Measurements from ENCODE around the gene PLXNA2.
A peak's percentile ranks its signal among the peaks of the same experiment; 100 is the strongest.

The PLXNA2 gene

GRCh38 chr1:208084764-208085163 lies 159.4 kb downstream of the PLXNA2 start:
- DNase-seq = no peak

- DNase-seq = no peak
These were observed 160.0 kb downstream of the PLXNA2 start for GRCh38 chr1:208084220-208084619.

GRCh38 chr1:208083715-208084085 lies 160.5 kb downstream of the PLXNA2 start:
- no peak for DNase-seq

GRCh38 chr1:208083016-208083714 lies 161.0 kb downstream of the PLXNA2 start:
- DNase-seq = no peak

GRCh38 chr1:208081972-208082371 lies 162.2 kb downstream of the PLXNA2 start:
- no peak for DNase-seq

- DNase-seq = no peak
These were observed 163.5 kb downstream of the PLXNA2 start for GRCh38 chr1:208080396-208081286.

GRCh38 chr1:208079161-208079560 lies 165.0 kb downstream of the PLXNA2 start:
- DNase-seq = peak; percentile 19

- DNase-seq = no peak
These were observed 165.4 kb downstream of the PLXNA2 start for GRCh38 chr1:208078752-208079151.

GRCh38 chr1:208077232-208078075 lies 166.7 kb downstream of the PLXNA2 start:
- peak; percentile 29 for DNase-seq

- DNase-seq = no peak
These were observed 169.8 kb downstream of the PLXNA2 start for GRCh38 chr1:208074353-208074752.

GRCh38 chr1:208071435-208072031 lies 172.7 kb downstream of the PLXNA2 start:
- no peak for DNase-seq

GRCh38 chr1:208069908-208070307 lies 174.3 kb downstream of the PLXNA2 start:
- no peak for DNase-seq

- DNase-seq = no peak
These were observed 174.9 kb downstream of the PLXNA2 start for GRCh38 chr1:208069317-208069716.

GRCh38 chr1:208068908-208069307 lies 175.3 kb downstream of the PLXNA2 start:
- DNase-seq = peak; percentile 7

- DNase-seq = no peak
These were observed 175.8 kb downstream of the PLXNA2 start for GRCh38 chr1:208068407-208068806.

- no peak for DNase-seq
These were observed 177.6 kb downstream of the PLXNA2 start for GRCh38 chr1:208066583-208066982.

GRCh38 chr1:208065862-208066261 lies 178.3 kb downstream of the PLXNA2 start:
- DNase-seq = no peak

GRCh38 chr1:208061632-208062031 lies 182.6 kb downstream of the PLXNA2 start:
- no peak for DNase-seq

GRCh38 chr1:208061118-208061517 lies 183.1 kb downstream of the PLXNA2 start:
- no peak for DNase-seq

- DNase-seq = no peak
These were observed 183.8 kb downstream of the PLXNA2 start for GRCh38 chr1:208060215-208060869.

- DNase-seq = no peak
These were observed 184.7 kb downstream of the PLXNA2 start for GRCh38 chr1:208059409-208060001.

GRCh38 chr1:208058756-208059155 lies 185.4 kb downstream of the PLXNA2 start:
- DNase-seq = no peak

Data from NCI-H1417 treated with DMSO at 0.1 percent for 48 hours (cell line).